K562 (cell line): ENCODE data around the gene CFAP157. TPM values are rescaled to one million over a fixed set of nuclear protein-coding genes. Genes with fewer than 3 reads are reported as not detected.

Source experiments
- ATAC-seq: fragments of 200-7000 bp; cut with Tn5 transposase; 3 replicates; pipeline ENCODE4 v1.9.1; 2020; ENCODE audit warnings: moderate library complexity
- BruUV-seq: library from RNA; stranded (reverse); fragments of 400-500 nt; replicated peaks from 2 replicates; lab custom pipeline; 2021; lab: Mats Ljungman, UMichigan
- CTCF ChIA-PET: fragments of 300-600 bp; formaldehyde crosslinking; extraction: SDS; loops from one replicate; lab custom pipeline; 2021; ENCODE audit warnings: low intra/inter-chr PET ratio; lab: Yijun Ruan, JAX
- POLR2A ChIA-PET: fragments of 300-600, 350-650 bp; sonication (Branson Sonifier 250); formaldehyde crosslinking; extraction: SDS; loops from one replicate; lab custom pipeline; 2021; ENCODE audit warnings: antibody characterized with exemption, inconsistent platforms; lab: Yijun Ruan, JAX
- DNase-seq, 4 experiments: peaks; one replicate each; pipeline versions ENCODE4 v3.0.0 to v3.0.0-alpha.2; 2011 to 2018; ENCODE audit warnings: low spot score in 3 of 4, mixed read lengths in 3 of 4; ENCODE audit errors: extremely low read depth in 1 of 4
- FAIRE-seq: peaks from 2 replicates; lab custom pipeline; 2011; peaks lifted over from hg19 to GRCh38; lab: Jason Lieb, UNC
- H2AFZ ChIP-seq: 2 replicates; pipeline ENCODE4 v1.6.0; 2011; ENCODE audit warnings: low read depth, low read length, control low read depth, inconsistent platforms
- H3K27ac ChIP-seq: fragments of 200-600 bp; 3 replicates; pipeline ENCODE4 v1.8.0; 2011; ENCODE audit warnings: low read depth, mild to moderate bottlenecking, control low read depth, inconsistent platforms, low read length, moderate library complexity, mixed read lengths; ENCODE audit errors: extremely low read depth
- H3K27me3 ChIP-seq, 2 experiments: fragments of 300-600 bp in 1 of 2; 2 replicates in 1 of 2; 3 replicates in 1 of 2; pipeline versions ENCODE4 v1.6.0 to v1.8.0; 2011; ENCODE audit warnings: inconsistent platforms in 2 of 2, low read length in 2 of 2, mild to moderate bottlenecking in 1 of 2, mixed read lengths in 1 of 2, moderate library complexity in 1 of 2; ENCODE audit not compliant: control insufficient read depth in 2 of 2, insufficient read depth in 2 of 2
- H3K36me3 ChIP-seq: fragments of 300-600 bp; 3 replicates; pipeline ENCODE4 v1.8.0; 2011; ENCODE audit warnings: mild to moderate bottlenecking, low read length, inconsistent platforms; ENCODE audit not compliant: control insufficient read depth, insufficient read depth
- H3K4me1 ChIP-seq, 2 experiments: fragments of 200-600 bp in 1 of 2; replicated peaks in 1 of 2; 2 replicates in 1 of 2; 3 replicates in 1 of 2; pipeline versions ENCODE4 v1.5.1 to v1.8.0; 2011; ENCODE audit warnings: inconsistent platforms in 2 of 2, low read length in 2 of 2, mild to moderate bottlenecking in 1 of 2, mixed read lengths in 1 of 2, moderate library complexity in 1 of 2; ENCODE audit not compliant: control insufficient read depth in 2 of 2, insufficient read depth in 2 of 2
- H3K4me2 ChIP-seq: 2 replicates; pipeline ENCODE4 v1.6.1; 2011; ENCODE audit warnings: low read length, control low read depth, inconsistent platforms, mixed read lengths; ENCODE audit not compliant: insufficient read depth
- H3K4me3 ChIP-seq: fragments of 200-600 bp; sonication (generic), shearing (Covaris generic); 2 replicates; pipeline ENCODE4 v1.5.1; 2016; ENCODE audit warnings: control low read depth, inconsistent platforms
- H3K79me2 ChIP-seq: fragments of 200-600 bp; 3 replicates; pipeline ENCODE4 v1.8.0; 2011; ENCODE audit warnings: low read length, inconsistent platforms; ENCODE audit not compliant: control insufficient read depth, insufficient read depth
- H3K9ac ChIP-seq, 2 experiments: 2 replicates each; pipeline versions ENCODE4 v1.6.0 to v1.6.1; 2011; ENCODE audit warnings: low read depth in 2 of 2, low read length in 2 of 2, control low read depth in 1 of 2, inconsistent platforms in 1 of 2, mild to moderate bottlenecking in 1 of 2, mixed read lengths in 1 of 2; ENCODE audit not compliant: insufficient read depth in 1 of 2
- H3K9me1 ChIP-seq: one replicate; pipeline ENCODE4 v1.6.0; 2011; ENCODE audit warnings: inconsistent platforms, mild to moderate bottlenecking, low read length, moderate library complexity; ENCODE audit not compliant: control insufficient read depth, insufficient read depth
- H3K9me3 ChIP-seq: replicated peaks from 2 replicates; pipeline ENCODE4 v1.5.1; 2011; ENCODE audit warnings: low read depth, low read length, inconsistent platforms; ENCODE audit not compliant: control insufficient read depth, insufficient read depth
- H4K20me1 ChIP-seq: replicated peaks from 2 replicates; pipeline ENCODE4 v1.6.1; 2011; ENCODE audit warnings: low read length, inconsistent platforms, mixed read lengths; ENCODE audit not compliant: control insufficient read depth, insufficient read depth
- ARID3B ChIP-seq: fragments of 250-450 bp; sonication (Bioruptor Pico); IDR thresholded peaks from 2 replicates; pipeline ENCODE4 v1.4.0; 2020; ENCODE audit warnings: borderline replicate concordance
- CLOCK ChIP-seq: fragments of 250-450 bp; sonication (Bioruptor Pico); IDR thresholded peaks from 2 replicates; pipeline ENCODE4 v1.4.0; 2020; ENCODE audit warnings: mild to moderate bottlenecking, moderate library complexity, borderline replicate concordance
- HNRNPUL1 ChIP-seq: fragments of 200-400 bp; formaldehyde crosslinking; IDR thresholded peaks from 2 replicates; pipeline ENCODE4 v1.6.1; 2017; ENCODE audit warnings: low read length
- NFIX ChIP-seq: fragments of 250-450 bp; sonication (Bioruptor Pico); IDR thresholded peaks from 2 replicates; pipeline ENCODE4 v1.4.0; 2020; ENCODE audit warnings: low read depth, mild to moderate bottlenecking, moderate library complexity
- NKRF ChIP-seq: fragments of 450-650 bp; IDR thresholded peaks from 2 replicates; pipeline ENCODE4 v1.6.1; 2016; ENCODE audit warnings: borderline replicate concordance
- PRDM10 ChIP-seq: fragments of 450-650 bp; IDR thresholded peaks from 2 replicates; pipeline ENCODE4 v1.6.1; 2018; ENCODE audit not compliant: partially characterized antibody
- RFX1 ChIP-seq: fragments of 450-650 bp; IDR thresholded peaks from 2 replicates; pipeline ENCODE4 v1.6.1; 2016; ENCODE audit warnings: mild to moderate bottlenecking, moderate library complexity
- STAG1 ChIP-seq: sonication (generic); formaldehyde crosslinking; IDR thresholded peaks from 2 replicates; pipeline ENCODE4 v1.5.0; 2020; ENCODE audit warnings: missing genetic modification reagents, borderline replicate concordance
- ZKSCAN8 ChIP-seq: fragments of 200-800 bp; sonication (Bioruptor generic); IDR thresholded peaks from 2 replicates; pipeline ENCODE4 v1.6.1; 2016; ENCODE audit warnings: missing genetic modification characterization, missing compliant biosample characterization
- ZNF217 ChIP-seq: sonication (generic); formaldehyde crosslinking; IDR thresholded peaks from 2 replicates; pipeline ENCODE4 v1.8.0; 2022; ENCODE audit warnings: mild to moderate bottlenecking, missing genetic modification reagents
- WGBS: fragments of 100-300 bp; shearing (Covaris generic); methylation state at CpG from one replicate; pipeline ENCODE4 v1.1.6; 2016; ENCODE audit warnings: low coverage, mixed read lengths; ENCODE audit not compliant: insufficient coverage; ENCODE audit errors: missing lambda C conversion rate; 5-methylcytosine and 5-hydroxymethylcytosine counted together
- in situ Hi-C: fragments of 300-500 bp; cut with MboI; formaldehyde crosslinking; loops from 4 replicates; pipeline ENCODE4 v1.15.0; 2018; ENCODE audit warnings: inconsistent platforms, mixed read lengths
- intact Hi-C: fragments of 100-400 bp; cut with micrococcal nuclease; formaldehyde crosslinking; loops from 2 replicates; pipeline ENCODE4 v1.14.2; 2022
- polyA plus RNA-seq, 8 experiments: library from polyadenylated mRNA; depleted of rRNA in 4 of 8; stranded (reverse) in 5 of 8; unstranded in 3 of 8; fragments of >200 nt; fragmentation: Nextera tagmentation in 2 of 8; fragmentation: Illumina TruSeq in 1 of 8; extraction: Ambion mirVana in 2 of 8; extraction: Trizol in 1 of 8; gene quantifications; 2 replicates each; pipeline versions ENCODE4 v1.2.1 to v1.2.3, GENCODE V29; 2011 to 2014; ENCODE audit warnings: inconsistent platforms in 1 of 8, missing spikeins in 1 of 8
- total RNA-seq, 7 experiments: library from RNA; depleted of rRNA in 6 of 7; stranded (reverse); fragments of >200 nt in 6 of 7; fragmentation: Illumina TruSeq in 2 of 7; extraction: Trizol in 2 of 7; gene quantifications; 2 replicates each; pipeline versions ENCODE4 v1.2.1 to v1.2.3, GENCODE V29; 2011 to 2021; ENCODE audit warnings: low replicate concordance in 1 of 7

Gene CFAP157
- total and polyA plus RNA-seq, 9 of the 15 experiments (the other 6 are each of a cell fraction or from before 2014, with no cell fraction given), result 0.03 TPM; not detected in 8

GRCh38 chr9:127667906-127668305, 38.9 kb upstream of the CFAP157 start:
- CTCF ChIA-PET, result no interaction called here
- DNase-seq (no peak), FAIRE-seq (no peak), ATAC-seq (no peak)
- BruUV-seq, result no TSS peak
- TF ChIP-seq NFIX (CRISPR knock-in tag) (no peak), NKRF (no peak), HNRNPUL1 (no peak), ZNF217 (CRISPR knock-in tag) (no peak), CLOCK (CRISPR knock-in tag) (no peak), RFX1 (no peak), PRDM10 (no peak), ARID3B (CRISPR knock-in tag) (no peak), STAG1 (CRISPR knock-in tag) (no peak), ZKSCAN8 (CRISPR knock-in tag) (no peak)
- H3K4me3 ChIP-seq, result no peak overlapping the region
- POLR2A ChIA-PET, result interaction anchor here (0.9 to 1.7 kb wide), 3 partner anchors 10 to 15 kb away, joined by 3 to 4 read pairs (median 4); no protein-coding TSS in a partner anchor
- H3K4me2 ChIP-seq, result no peak overlapping the region
- intact Hi-C loops, result no loop called here
- H3K9me3 ChIP-seq, result no peaks in the 10 kb centered on the region
- 62% methylated on average over 18 of the region's 18 CpGs for WGBS
- no peaks in the 10 kb centered on the region for H4K20me1 ChIP-seq
- no peaks in the 10 kb centered on the region for H3K9me1 ChIP-seq
- H3K36me3 ChIP-seq, result peaks cover 35% of the 10 kb centered on the region; the same call in 1 of the 3 replicates
- peaks cover 3 to 6% of the 10 kb centered on the region in 2 experiments; a peak in 3 of 5 replicates for H3K4me1 ChIP-seq
- in situ Hi-C loops, result no loop called here
- no peak overlapping the region for H3K27ac ChIP-seq
- no peaks in the 10 kb centered on the region for H3K27me3 ChIP-seq
- no peak overlapping the region for H2AFZ ChIP-seq
- peak overlapping the region in 1 of 2 experiments; percentile 77; a peak in 2 of 4 replicates for H3K9ac ChIP-seq
- H3K79me2 ChIP-seq, result no peaks in the 10 kb centered on the region
